Measurements from ENCODE around the gene PLK3. TPM values are rescaled to one million over a fixed set of nuclear protein-coding genes. Genes with fewer than 3 reads are reported as not detected.
A peak's percentile ranks its signal among the peaks of the same experiment; 100 is the strongest.

The PLK3 gene
- polyA plus RNA-seq, 1 donor (not counting 4 experiments of a cell fraction or from before 2014, with no cell fraction given) = 34.0 TPM

DNA sequence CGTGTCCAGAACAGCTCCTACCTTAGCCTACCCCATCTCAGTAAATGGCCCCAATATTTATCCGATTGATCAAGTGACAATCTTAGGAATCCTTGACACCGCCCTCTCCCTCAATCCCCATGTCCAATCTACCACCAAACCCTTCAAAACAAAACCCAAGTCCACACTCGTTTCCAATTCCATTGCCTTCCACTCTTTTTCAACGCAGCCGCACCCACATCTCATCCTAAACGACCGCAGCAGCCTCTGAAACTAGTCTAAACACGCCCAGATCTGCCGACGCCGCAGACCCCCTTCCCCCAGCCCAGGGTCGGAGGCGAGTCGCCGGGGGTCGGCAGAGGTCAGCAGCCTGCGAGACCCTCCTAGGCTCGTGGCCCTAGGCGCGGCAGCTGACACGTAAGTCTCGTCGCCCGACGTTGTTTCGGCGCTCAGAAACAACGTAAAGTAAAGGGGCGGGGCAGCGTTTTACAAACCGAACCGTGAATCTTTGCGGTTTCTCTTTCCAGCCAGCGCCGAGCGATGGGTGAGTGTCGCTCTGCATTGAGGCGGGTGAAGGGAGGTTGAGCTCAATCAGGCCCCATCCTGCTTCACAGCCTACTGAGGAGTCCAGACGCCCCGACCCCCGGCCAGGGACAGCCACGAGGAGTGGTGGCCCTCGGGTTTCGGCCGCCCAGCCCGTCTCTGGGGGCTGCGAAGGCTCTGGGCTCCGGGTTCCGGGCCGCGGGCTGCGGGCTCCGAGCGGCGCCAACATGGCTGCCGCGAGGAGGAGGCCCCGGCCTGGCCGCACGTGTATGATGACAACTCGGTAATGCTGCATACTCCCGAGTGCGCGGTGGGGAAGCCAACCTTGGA, 24.9 kb upstream of the PLK3 start, which contains the start of gene RPS8:
Gene RPS8, plus strand, starts transcription at position 463 of the 852 bp plus-strand sequence. Its CDS starts 57 bp downstream, at position 520.
- H3K4me3 ChIP-seq (ENCODE audit: control insufficient read depth in 2 of 3, extremely low read depth in 1 of 3, insufficient read depth in 2 of 3, low read depth in 1 of 3, low read length in 3 of 3) = peak within 1 kb of the TSS; percentile 85 to 94 (median 92)
- H3K4me1 ChIP-seq (ENCODE audit: control insufficient read depth, extremely low read depth, insufficient read depth, low read length) = peaks cover 17% of the 10 kb centered on the region
- H4K20me1 ChIP-seq (ENCODE audit: control insufficient read depth, extremely low read depth, insufficient read depth, low read length) = peaks cover 19% of the 10 kb centered on the region
- H3K27me3 ChIP-seq (ENCODE audit: control insufficient read depth, extremely low read depth, insufficient read depth, low read length) = no peaks in the 10 kb centered on the region
- TF ChIP-seq, protein P1, sequence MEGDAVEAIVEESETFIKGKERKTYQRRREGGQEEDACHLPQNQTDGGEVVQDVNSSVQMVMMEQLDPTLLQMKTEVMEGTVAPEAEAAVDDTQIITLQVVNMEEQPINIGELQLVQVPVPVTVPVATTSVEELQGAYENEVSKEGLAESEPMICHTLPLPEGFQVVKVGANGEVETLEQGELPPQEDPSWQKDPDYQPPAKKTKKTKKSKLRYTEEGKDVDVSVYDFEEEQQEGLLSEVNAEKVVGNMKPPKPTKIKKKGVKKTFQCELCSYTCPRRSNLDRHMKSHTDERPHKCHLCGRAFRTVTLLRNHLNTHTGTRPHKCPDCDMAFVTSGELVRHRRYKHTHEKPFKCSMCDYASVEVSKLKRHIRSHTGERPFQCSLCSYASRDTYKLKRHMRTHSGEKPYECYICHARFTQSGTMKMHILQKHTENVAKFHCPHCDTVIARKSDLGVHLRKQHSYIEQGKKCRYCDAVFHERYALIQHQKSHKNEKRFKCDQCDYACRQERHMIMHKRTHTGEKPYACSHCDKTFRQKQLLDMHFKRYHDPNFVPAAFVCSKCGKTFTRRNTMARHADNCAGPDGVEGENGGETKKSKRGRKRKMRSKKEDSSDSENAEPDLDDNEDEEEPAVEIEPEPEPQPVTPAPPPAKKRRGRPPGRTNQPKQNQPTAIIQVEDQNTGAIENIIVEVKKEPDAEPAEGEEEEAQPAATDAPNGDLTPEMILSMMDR (optimal IDR thresholded peaks at IDR 0.05 in 1 of 3, IDR thresholded peaks at IDR 0.05 in 1 of 3, conservative IDR thresholded peaks at IDR 0.05 in 1 of 3; ENCODE audit: extremely low read depth in 1 of 3, insufficient read depth in 2 of 3, low read length in 3 of 3) = peak in 1 of 3 experiments; percentile 1
- no peak for TF ChIP-seq EZH2 (IDR thresholded peaks at IDR 0.05; ENCODE audit: low read length)
- H3K79me2 ChIP-seq (ENCODE audit: control insufficient read depth, insufficient read depth, low read length) = peaks cover 36% of the 10 kb centered on the region
- peak within 1 kb of the TSS; percentile 92 for H3K4me2 ChIP-seq (ENCODE audit: control insufficient read depth, extremely low read depth, insufficient read depth, low read depth, low read length)
- H3K9ac ChIP-seq (ENCODE audit: control insufficient read depth, extremely low read depth, insufficient read depth, low read length) = peak within 1 kb of the TSS; percentile 92
- no peaks in the 10 kb centered on the region for H3K9me1 ChIP-seq (ENCODE audit: control insufficient read depth, extremely low read depth, insufficient read depth, low read length)
- no peaks in the 10 kb centered on the region for H3K9me3 ChIP-seq (ENCODE audit: control insufficient read depth, low read depth, low read length)
- H3K36me3 ChIP-seq (ENCODE audit: control insufficient read depth in 2 of 2, extremely low read depth in 1 of 2, insufficient read depth in 2 of 2, low read length in 2 of 2) = peaks cover 25 to 35% of the 10 kb centered on the region in 2 experiments
- H2AFZ ChIP-seq (ENCODE audit: control insufficient read depth, low read length) = peak within 1 kb of the TSS; percentile 67
- H3K27ac ChIP-seq (ENCODE audit: control insufficient read depth, insufficient read depth, low read length) = peak within 1 kb of the TSS; percentile 97
- FAIRE-seq = no peak
- peak; percentile 81 for DNase-seq (ENCODE audit: low read depth, low spot score)
- dilution Hi-C loops (cut with MboI; ENCODE audit: extremely low pct_ligation_motif_present, low sequenced_read_pairs) = no loop called here

DNA sequence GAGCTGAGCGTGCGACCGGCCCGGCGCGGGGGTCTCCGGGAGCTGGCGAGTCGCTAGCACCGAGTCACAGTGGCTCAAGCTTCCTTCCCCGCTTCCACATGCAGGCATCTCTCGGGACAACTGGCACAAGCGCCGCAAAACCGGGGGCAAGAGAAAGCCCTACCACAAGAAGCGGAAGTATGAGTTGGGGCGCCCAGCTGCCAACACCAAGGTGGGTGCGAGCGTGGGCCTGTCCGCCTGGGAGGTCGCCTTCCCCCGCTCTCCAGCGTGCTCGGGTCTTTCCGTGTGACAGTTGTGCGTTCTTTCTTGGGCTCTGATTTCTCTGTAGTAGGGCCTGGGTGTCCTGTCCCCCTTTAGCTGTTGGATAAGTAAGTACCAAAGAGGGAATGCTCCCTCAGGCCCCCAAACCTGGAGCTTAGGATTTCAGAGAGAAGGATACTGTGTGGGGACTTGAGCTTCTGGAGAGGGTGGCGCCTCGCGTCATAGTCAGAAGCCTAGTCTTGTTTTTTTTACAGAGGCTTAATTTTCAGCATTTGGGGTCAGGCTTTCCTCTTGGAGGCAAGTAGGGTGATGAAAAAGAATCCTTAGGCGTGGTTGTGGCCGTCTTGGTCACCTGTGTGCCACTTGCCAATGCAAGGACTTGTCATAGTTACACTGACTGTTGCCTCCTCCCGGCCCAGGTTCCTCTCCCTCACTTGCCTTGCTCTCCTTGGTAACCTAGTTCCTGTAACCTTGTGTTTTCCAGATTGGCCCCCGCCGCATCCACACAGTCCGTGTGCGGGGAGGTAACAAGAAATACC, 24.0 kb upstream of the PLK3 start:
- H3K4me2 ChIP-seq (ENCODE audit: control insufficient read depth, extremely low read depth, insufficient read depth, low read depth, low read length) = peak overlapping the region; percentile 92
- peaks cover 19% of the 10 kb centered on the region for H4K20me1 ChIP-seq (ENCODE audit: control insufficient read depth, extremely low read depth, insufficient read depth, low read length)
- H2AFZ ChIP-seq (ENCODE audit: control insufficient read depth, low read length) = no peak overlapping the region
- no peak for FAIRE-seq
- H3K27me3 ChIP-seq (ENCODE audit: control insufficient read depth, extremely low read depth, insufficient read depth, low read length) = no peaks in the 10 kb centered on the region
- DNase-seq (ENCODE audit: low read depth, low spot score) = no peak
- H3K9me3 ChIP-seq (ENCODE audit: control insufficient read depth, low read depth, low read length) = no peaks in the 10 kb centered on the region
- H3K9ac ChIP-seq (ENCODE audit: control insufficient read depth, extremely low read depth, insufficient read depth, low read length) = peak overlapping the region; percentile 92
- H3K9me1 ChIP-seq (ENCODE audit: control insufficient read depth, extremely low read depth, insufficient read depth, low read length) = no peaks in the 10 kb centered on the region
- H3K4me3 ChIP-seq (ENCODE audit: control insufficient read depth in 2 of 3, extremely low read depth in 1 of 3, insufficient read depth in 2 of 3, low read depth in 1 of 3, low read length in 3 of 3) = peak overlapping the region; percentile 85 to 94 (median 92)
- H3K79me2 ChIP-seq (ENCODE audit: control insufficient read depth, insufficient read depth, low read length) = peaks cover 36% of the 10 kb centered on the region
- H3K27ac ChIP-seq (ENCODE audit: control insufficient read depth, insufficient read depth, low read length) = peak overlapping the region; percentile 97
- H3K4me1 ChIP-seq (ENCODE audit: control insufficient read depth, extremely low read depth, insufficient read depth, low read length) = peaks cover 17% of the 10 kb centered on the region
- H3K36me3 ChIP-seq (ENCODE audit: control insufficient read depth in 2 of 2, extremely low read depth in 1 of 2, insufficient read depth in 2 of 2, low read length in 2 of 2) = peaks cover 26 to 42% of the 10 kb centered on the region in 2 experiments
- TF ChIP-seq, protein P1 (optimal IDR thresholded peaks at IDR 0.05 in 1 of 3, IDR thresholded peaks at IDR 0.05 in 1 of 3, conservative IDR thresholded peaks at IDR 0.05 in 1 of 3; ENCODE audit: extremely low read depth in 1 of 3, insufficient read depth in 2 of 3, low read length in 3 of 3) = no peak
- TF ChIP-seq EZH2 (IDR thresholded peaks at IDR 0.05; ENCODE audit: low read length) = no peak
- dilution Hi-C loops (cut with MboI; ENCODE audit: extremely low pct_ligation_motif_present, low sequenced_read_pairs) = no loop called here
